ENCODE measurements around the gene FOCAD.
"Not testable (repeated sequence)": the region's sequence is repeated elsewhere in the genome, so short reads cannot be mapped to it uniquely, and the experiment has no call there.

DNA sequence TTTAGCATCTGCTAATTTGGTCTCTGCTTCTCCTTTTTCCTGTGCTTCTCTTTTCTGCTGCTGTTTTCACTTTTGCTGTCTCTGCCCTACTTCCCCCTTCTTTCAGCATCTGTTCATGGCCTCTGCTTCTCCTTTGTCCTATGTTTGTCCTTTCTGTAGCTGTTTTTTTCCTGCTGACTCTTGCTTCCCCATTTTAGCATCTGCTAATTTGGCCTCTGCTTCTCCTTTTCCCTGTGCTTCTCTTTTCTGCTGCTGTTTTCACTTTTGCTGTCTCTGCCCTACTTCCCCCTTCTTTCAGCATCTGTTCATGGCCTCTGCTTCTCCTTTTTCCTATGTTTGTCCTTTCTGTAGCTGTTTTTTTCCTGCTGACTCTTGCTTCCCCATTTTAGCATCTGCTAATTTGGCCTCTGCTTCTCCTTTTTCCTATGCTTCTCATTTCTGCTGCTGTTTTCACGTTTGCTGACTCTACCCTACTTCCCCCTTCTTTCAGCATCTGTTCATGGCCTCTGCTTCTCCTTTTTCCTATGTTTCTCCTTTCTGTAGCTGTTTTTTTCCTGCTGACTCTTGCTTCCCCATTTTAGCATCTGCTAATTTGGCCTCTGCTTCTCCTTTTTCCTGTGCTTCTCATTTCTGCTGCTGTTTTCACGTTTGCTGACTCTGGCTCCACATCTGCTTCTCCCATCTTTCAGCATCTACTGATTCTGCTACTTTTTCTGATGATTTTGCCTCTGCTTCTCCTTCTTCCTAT, 290.3 kb downstream of the FOCAD start:
- TF ChIP-seq CTCF (conservative IDR thresholded peaks at IDR 0.05 in 1 of 2, IDR thresholded peaks at IDR 0.05 in 1 of 2; ENCODE audit: extremely low read depth in 1 of 2, insufficient read depth in 1 of 2, low read depth in 1 of 2, low read length in 2 of 2); EZH2 (IDR thresholded peaks at IDR 0.05; ENCODE audit: borderline replicate concordance, low read length): not testable (repeated sequence)
